Epithelial cell of prostate (primary cell): ENCODE measurements around the gene GOLGA6L7.
"Not testable (repeated sequence)": the region's sequence is repeated elsewhere in the genome, so short reads cannot be mapped to it uniquely, and the experiment has no call there.

Source experiments
- DNase-seq: peaks from one replicate; pipeline ENCODE4 v3.0.0-alpha.2; 2011; ENCODE audit warnings: low read depth, low spot score
- H3K27ac ChIP-seq: fragments of 450-650 bp; 2 replicates; pipeline ENCODE4 v1.5.1; 2017; ENCODE audit warnings: mild to moderate bottlenecking

GOLGA6L7 gene

GRCh38 chr15:28847959-28848358, 485 bp downstream of the GOLGA6L7 start:
- not testable (repeated sequence) for DNase-seq, H3K27ac ChIP-seq

GRCh38 chr15:28847247-28847646, 1.2 kb downstream of the GOLGA6L7 start:
- not testable (repeated sequence) for H3K27ac ChIP-seq, DNase-seq

GRCh38 chr15:28844147-28844546, 4.3 kb downstream of the GOLGA6L7 start:
- not testable (repeated sequence) for DNase-seq, H3K27ac ChIP-seq

- not testable (repeated sequence) for H3K27ac ChIP-seq, DNase-seq
These were observed 4.9 kb downstream of the GOLGA6L7 start for GRCh38 chr15:28843520-28843919.

GRCh38 chr15:28842210-28842609, 6.2 kb downstream of the GOLGA6L7 start:
- DNase-seq, H3K27ac ChIP-seq: not testable (repeated sequence)

- DNase-seq, H3K27ac ChIP-seq: not testable (repeated sequence)
These were observed 8.2 kb downstream of the GOLGA6L7 start for GRCh38 chr15:28840285-28840684.

- H3K27ac ChIP-seq, DNase-seq: not testable (repeated sequence)
These were observed 13.4 kb downstream of the GOLGA6L7 start for GRCh38 chr15:28834957-28835585.

GRCh38 chr15:28831897-28832587, 16.4 kb downstream of the GOLGA6L7 start:
- H3K27ac ChIP-seq, DNase-seq: not testable (repeated sequence)

- DNase-seq, H3K27ac ChIP-seq: not testable (repeated sequence)
These were observed 27.0 kb downstream of the GOLGA6L7 start for GRCh38 chr15:28821420-28821819.

- DNase-seq = not testable (repeated sequence)
- peak overlapping the region; percentile 22 for H3K27ac ChIP-seq
These were observed 28.5 kb downstream of the GOLGA6L7 start for GRCh38 chr15:28819930-28820295.

- peak overlapping the region; percentile 84 for H3K27ac ChIP-seq
These were observed 29.2 kb downstream of the GOLGA6L7 start for GRCh38 chr15:28819019-28819929.

GRCh38 chr15:28818168-28818567, 30.3 kb downstream of the GOLGA6L7 start:
- not testable (repeated sequence) for DNase-seq
- peak overlapping the region; percentile 84 for H3K27ac ChIP-seq

More at GRCh38 chr15:28819019-28819929, 29.2 kb downstream of the GOLGA6L7 start:
- not testable (repeated sequence) for DNase-seq

- H3K27ac ChIP-seq, DNase-seq: not testable (repeated sequence)
These were observed 34.4 kb downstream of the GOLGA6L7 start for GRCh38 chr15:28814059-28814458.

GRCh38 chr15:28813392-28813791, 35.1 kb downstream of the GOLGA6L7 start:
- not testable (repeated sequence) for H3K27ac ChIP-seq, DNase-seq

- not testable (repeated sequence) for H3K27ac ChIP-seq, DNase-seq
These were observed 36.4 kb downstream of the GOLGA6L7 start for GRCh38 chr15:28811852-28812550.

GRCh38 chr15:28810444-28810843, 38.0 kb downstream of the GOLGA6L7 start:
- not testable (repeated sequence) for DNase-seq, H3K27ac ChIP-seq

GRCh38 chr15:28808136-28808535, 40.3 kb downstream of the GOLGA6L7 start:
- H3K27ac ChIP-seq, DNase-seq: not testable (repeated sequence)

- not testable (repeated sequence) for H3K27ac ChIP-seq, DNase-seq
These were observed 48.1 kb downstream of the GOLGA6L7 start for GRCh38 chr15:28800366-28800765.

- DNase-seq, H3K27ac ChIP-seq: not testable (repeated sequence)
These were observed 50.2 kb downstream of the GOLGA6L7 start for GRCh38 chr15:28798234-28798633.

- not testable (repeated sequence) for DNase-seq, H3K27ac ChIP-seq
These were observed 54.2 kb downstream of the GOLGA6L7 start for GRCh38 chr15:28794231-28794630.
